GM21529 (cell line): Measurements from ENCODE around the gene KCNK7.
"Not testable (repeated sequence)": the region's sequence is repeated elsewhere in the genome, so short reads cannot be mapped to it uniquely, and the experiment has no call there.

Experiments
- ATAC-seq: cut with Tn5 transposase; IDR thresholded peaks from one replicate; pipeline ENCODE4 v1.9.1; 2021; ENCODE audit not compliant: unreplicated experiment

KCNK7 gene, protein sequence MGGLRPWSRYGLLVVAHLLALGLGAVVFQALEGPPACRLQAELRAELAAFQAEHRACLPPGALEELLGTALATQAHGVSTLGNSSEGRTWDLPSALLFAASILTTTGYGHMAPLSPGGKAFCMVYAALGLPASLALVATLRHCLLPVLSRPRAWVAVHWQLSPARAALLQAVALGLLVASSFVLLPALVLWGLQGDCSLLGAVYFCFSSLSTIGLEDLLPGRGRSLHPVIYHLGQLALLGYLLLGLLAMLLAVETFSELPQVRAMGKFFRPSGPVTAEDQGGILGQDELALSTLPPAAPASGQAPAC

GRCh38 chr11:65595543-65596281 is at the start of gene KCNK7:
KCNK7 (minus strand) TSS chr11:65595800; CDS start chr11:65595772, 28 bp downstream.
- ATAC-seq: no peak

GRCh38 chr11:65644837-65645236 is 49.2 kb upstream of the KCNK7 start:
- ATAC-seq: no peak

DNA sequence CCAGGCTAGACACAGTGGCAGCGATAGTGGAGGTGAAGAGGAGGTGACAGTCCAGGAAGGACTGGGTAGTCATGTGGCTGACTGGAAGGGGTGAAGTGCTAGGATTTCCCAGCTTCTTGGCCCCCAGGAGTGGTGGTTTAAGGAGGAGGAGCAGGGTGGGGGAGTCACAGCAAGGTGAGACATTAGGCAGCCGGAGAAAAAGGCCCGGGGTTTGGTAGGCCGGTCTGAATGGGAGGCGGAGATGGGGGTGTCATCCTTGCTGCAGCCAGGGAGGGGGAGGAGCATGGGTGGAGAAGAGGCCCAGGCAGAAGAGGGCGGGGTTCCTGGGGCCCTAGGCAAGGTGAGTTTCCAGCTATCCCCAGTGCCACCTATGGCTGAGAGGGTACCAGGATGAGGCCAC is 48.4 kb upstream of the KCNK7 start:
- no peak for ATAC-seq

DNA sequence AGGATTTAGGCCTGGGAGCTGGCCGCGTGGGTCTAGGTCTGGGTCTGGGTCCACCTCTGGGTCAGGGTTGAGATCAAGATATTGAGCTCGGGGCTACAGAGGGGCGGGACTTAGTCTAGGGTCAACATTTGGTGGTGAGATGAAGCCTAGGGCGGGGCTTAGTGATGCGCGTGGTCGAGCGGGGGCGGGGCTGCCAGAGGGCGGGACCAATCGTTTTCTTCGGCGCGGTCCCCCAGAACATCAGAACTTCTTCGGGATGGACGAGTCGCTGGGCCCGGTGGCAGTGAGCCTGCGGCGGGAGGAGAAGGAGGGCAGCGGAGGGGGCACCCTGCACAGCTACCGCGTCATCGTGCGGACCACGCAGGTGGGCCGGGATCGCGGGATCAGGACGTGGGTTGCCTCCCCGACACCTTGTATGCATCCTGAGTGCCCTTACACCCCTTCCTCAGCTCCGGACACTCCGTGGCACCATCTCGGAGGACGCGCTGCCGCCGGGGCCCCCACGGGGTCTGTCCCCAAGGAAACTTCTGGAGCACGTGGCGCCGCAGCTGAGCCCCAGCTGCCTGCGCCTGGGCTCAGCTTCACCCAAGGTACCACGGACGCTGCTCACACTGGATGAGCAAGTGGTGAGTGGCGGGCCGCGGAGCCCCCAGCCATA is 46.5 kb upstream of the KCNK7 start:
- no peak for ATAC-seq

DNA sequence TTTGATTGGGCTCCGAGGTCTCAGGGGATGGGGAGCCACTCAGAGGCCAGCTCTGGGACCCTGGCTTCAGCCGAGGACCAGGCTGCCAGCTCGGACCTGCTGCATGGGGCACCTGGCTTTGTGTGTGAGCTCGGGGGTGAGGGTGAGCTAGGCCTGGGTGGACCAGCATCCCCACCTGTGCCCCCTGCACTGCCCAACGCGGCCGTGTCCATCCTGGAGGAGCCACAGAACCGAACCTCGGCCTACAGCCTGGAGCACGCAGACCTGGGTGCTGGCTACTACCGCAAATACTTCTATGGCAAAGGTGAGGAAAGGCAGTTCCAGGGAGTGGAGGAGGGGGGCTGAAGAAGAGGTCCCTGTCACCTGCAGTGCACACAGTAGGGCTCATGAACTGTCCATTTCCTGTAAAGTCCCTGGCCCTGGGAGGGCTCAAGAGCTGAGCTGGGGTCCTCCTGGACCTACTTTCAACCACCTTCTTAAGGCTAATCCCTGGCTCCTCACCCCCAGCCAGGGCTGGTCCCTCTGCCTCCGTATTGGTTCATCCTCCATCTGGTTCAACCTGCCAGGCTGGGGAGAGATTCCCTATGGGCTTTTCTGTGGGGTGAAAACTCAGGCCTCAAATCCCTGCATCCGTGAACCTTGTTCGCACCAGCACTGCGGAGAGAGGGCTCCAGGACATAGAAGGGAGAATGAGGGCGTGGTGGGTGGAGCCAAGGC is 45.9 kb upstream of the KCNK7 start:
- no peak for ATAC-seq

DNA sequence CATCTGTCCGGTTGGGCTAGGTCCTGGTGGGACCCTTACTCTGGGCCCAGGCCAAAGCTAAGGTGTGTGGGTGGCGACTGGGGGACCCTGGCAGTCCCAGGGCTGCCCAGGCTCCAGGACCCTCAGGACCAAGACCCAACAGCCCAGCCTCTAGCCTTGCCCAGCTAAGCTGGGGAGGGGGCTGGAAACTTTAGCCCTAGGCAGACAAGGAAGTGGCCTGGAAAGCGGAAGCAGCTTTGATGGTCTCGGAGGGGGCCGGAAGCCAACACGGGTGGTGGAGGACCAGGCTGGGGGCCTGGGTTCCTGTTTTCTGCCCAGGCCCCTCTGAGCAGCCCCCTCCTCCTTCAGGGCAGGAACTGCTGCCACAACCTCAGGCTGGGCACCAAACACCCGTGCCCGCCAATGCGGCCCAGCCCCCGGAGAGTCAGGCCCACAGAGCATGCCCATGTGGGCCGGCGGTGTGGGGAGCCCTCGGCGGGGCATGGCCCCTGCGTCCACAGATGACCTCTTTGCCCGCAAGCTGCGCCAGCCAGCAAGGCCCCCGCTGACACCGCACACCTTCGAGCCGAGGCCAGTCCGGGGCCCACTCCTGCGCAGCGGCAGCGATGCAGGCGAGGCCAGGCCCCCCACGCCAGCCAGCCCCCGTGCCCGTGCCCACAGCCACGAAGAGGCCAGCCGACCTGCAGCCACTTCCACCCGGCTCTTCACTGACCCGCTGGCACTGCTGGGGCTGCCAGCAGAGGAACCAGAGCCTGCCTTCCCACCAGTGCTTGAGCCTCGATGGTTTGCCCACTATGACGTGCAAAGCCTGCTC is 45.1 kb upstream of the KCNK7 start:
- ATAC-seq: no peak

DNA sequence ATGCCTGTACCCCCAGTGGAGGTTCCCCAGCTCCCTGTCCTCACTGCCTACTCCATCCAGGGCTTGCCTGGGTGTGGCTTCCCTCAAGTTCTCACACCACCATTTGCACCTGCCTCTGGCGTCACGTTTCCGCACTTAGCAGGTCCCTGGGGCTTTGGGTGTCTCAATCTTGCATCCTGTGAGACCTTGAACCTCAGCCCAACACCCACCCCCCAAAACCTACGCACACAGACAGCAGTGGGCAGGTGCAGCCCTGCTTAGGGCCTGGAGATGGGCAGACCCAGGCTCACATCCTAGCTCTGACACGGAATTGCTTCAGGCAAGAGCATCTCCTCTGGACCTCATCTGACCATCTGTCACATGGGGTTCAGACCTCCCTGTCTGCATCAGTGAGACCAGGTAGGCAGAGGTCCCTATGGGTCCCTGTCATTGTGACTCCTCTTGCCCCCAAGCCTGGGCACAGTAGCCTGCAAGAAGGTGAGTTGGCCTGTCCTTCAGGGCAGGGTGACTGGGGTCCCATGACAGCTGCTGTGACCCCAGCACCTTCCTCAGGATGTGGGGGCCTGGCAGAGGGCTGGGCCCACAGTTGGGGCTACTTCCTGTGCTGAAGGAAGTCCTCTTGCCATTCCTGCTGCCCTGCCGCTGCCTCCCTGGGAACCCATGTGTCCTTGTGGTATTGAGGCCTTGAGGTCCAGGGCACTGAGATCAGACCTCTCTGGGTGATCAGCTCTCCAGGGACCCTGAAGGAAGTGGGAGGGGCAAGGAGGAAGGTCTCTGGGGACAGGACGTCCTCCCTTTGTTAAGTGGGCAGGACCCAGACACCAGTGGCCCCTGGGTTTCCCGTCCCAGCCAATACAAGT is 44.3 kb upstream of the KCNK7 start:
- no peak for ATAC-seq

GRCh38 chr11:65639228-65639597 is 43.6 kb upstream of the KCNK7 start:
- not testable (repeated sequence) for ATAC-seq

DNA sequence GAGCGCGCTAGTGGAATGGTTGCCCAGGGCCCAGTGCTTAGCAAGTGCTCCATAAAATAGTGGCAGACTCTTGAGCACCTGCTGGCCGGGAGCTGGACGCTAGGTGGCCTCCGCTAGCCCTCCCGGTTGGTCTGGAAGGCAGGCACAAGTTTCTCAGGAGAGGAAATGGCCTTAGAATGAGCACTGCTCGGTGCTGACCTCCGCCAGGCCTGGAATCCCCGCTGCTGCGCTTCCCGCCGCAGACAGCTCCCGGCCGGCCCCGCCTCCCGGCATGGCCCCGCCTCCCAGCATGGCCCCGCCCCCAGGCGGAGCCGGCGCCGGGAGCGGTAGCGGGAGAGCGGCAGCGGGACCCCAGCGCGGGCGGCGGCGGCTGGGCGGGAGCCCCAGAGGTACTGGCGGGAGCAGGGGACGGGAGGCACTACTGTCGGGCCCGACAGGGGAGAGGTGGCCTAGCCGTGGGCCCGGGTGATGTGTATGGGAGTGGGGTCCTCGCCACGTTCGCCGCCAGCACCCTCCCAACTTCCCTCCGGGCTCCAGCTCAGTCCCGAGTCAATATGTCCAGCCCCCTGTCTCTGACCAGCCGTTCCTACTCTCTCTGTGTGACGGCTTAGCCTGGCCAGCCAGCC is 42.3 kb upstream of the KCNK7 start, which contains the start of gene SIPA1:
Gene SIPA1 (plus strand): TSS at position 308 of the 626 bp plus-strand sequence. CDS start 2,821 bp downstream, outside the sequence.
- ATAC-seq: peak; percentile 39

GRCh38 chr11:65637032-65637557 is 41.5 kb upstream of the KCNK7 start:
- no peak for ATAC-seq

GRCh38 chr11:65636108-65637031 is 40.8 kb upstream of the KCNK7 start:
- ATAC-seq: no peak

GRCh38 chr11:65634905-65635731 is 39.5 kb upstream of the KCNK7 start:
- no peak for ATAC-seq

GRCh38 chr11:65634440-65634839 is 38.8 kb upstream of the KCNK7 start:
- ATAC-seq: no peak

DNA sequence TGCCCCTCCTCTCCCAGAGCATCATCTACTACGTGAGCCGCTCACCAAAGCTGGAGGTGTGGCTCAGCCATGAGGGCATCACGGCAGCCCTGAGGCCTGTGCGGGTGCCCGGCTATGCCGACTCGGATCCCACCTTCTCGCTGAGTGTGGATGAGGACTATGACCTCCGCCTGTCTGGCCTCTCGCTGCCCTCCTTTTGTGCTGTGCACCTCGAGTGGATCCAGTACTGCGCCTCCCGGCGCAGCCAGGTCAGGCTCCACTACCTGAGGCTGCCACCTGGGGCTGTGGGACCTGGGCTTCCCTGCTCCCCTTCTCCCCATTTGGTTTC is 38.5 kb upstream of the KCNK7 start:
- no peak for ATAC-seq

DNA sequence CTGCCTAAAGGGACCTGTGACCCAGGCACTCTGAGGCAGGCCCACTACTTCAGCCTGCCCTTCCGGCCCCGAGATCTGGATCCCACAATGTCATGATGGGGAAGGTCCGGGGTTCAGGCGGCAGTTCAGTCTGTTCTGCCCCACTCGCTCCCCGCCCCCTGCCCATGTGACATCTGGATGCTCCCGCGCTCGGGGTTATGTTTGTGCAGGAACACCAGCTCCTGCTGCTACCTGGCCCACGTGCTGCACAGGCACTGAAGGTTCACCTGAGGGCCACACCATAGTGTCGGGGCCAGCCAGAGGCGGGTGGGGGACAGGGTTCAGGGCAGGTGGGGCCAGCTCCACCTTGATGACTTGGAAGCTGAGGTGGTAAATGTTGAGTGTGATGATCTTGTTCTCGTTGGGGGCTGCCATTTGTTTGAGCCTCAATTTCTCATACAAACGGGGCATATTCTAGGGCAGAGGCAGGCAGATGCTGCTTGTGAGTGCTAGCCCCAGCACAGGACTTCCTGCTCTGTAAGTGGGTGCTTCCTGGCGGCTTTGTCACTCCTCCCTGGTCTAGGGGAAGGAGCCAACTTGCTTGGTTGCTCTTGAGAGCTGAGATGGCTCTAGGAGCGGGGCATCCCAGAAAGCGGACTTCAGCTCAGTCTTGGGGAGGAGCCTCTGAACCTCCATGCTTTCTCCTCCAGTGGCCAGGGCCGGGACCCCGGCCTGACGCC is 37.9 kb upstream of the KCNK7 start:
- no peak for ATAC-seq

DNA sequence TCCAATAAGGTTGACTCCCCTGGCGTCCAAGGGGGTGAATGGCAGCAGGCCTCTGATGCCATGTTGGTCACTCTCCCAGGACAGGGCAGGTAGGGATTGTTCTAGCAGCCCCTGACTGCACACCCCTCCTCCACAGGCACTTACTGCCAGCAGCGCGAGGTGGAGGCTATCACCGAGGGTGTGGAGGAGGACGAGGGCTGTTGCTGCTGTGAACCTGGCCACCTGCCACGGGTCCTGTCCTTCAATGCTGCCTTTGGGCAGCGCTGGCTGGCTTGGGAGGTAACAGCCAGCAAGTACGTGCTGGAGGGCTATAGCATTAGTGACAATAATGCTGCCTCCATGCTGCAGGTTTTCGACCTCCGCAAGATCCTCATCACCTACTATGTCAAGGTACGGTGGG is 34.6 kb upstream of the KCNK7 start:
- ATAC-seq: no peak
